ENCODE results near the gene RASSF10.
"Not testable (repeated sequence)": the region's sequence is repeated elsewhere in the genome, so short reads cannot be mapped to it uniquely, and the experiment has no call there.

The RASSF10 gene

DNA sequence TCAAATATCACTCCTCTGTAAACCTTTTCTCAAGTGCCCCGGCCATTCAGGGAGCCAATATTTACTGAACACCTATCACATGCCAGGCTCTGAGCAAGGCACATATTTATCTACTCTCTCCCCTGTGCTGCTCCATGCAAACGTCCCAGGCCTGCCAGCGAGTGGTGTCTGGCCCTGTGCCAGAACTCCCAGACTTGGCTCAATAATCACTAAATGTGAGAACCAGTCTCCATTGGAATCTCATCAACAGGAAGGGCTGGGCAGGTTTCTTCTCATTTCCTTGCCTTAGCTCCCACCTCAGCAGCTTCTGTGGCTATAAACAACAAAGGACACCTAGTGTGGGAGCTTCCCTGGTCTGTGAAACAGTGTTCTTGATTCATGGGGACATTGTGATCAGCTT, 21.7 kb downstream of the RASSF10 start:
- Histone ChIP-seq H3K9me3 (ENCODE audit: low read length) (no peaks in the 10 kb centered on the region), H3K36me3 (ENCODE audit: insufficient read depth, low read length) (no peaks in the 10 kb centered on the region), H3K27ac (ENCODE audit: low read depth, low read length) (no peak overlapping the region), H3K9ac (ENCODE audit: low read length) (no peak overlapping the region), H3K27me3 (ENCODE audit: control insufficient read depth in 1 of 2, insufficient read depth in 2 of 2, low read length in 2 of 2) (no peaks in the 10 kb centered on the region), H3K4me1 (ENCODE audit: insufficient read depth, low read length) (no peaks in the 10 kb centered on the region), H3K4me3 (ENCODE audit: low read depth in 1 of 2, low read length in 2 of 2) (no peak overlapping the region)

DNA sequence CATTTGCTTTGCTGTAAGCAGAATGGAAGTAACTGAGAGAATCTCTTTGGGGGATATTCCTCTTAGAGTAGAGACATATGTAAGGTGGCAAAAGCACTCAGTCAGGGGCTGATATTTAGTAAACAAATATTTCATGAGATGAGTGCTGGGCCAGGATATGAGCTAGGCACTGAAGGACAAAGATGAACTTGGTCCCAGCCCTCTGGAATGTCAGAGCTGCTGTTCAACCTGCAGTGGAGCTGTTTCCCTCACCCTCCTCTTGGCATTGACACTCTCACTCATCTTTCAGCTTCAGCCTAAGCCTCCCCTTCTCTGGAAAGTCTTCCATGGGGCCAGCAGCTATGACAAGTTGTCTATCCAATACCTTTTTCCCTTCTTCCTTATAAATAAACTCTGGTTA, 22.2 kb downstream of the RASSF10 start:
- Histone ChIP-seq H3K27ac (ENCODE audit: low read depth, low read length) (no peak overlapping the region), H3K27me3 (ENCODE audit: control insufficient read depth in 1 of 2, insufficient read depth in 2 of 2, low read length in 2 of 2) (no peaks in the 10 kb centered on the region)

DNA sequence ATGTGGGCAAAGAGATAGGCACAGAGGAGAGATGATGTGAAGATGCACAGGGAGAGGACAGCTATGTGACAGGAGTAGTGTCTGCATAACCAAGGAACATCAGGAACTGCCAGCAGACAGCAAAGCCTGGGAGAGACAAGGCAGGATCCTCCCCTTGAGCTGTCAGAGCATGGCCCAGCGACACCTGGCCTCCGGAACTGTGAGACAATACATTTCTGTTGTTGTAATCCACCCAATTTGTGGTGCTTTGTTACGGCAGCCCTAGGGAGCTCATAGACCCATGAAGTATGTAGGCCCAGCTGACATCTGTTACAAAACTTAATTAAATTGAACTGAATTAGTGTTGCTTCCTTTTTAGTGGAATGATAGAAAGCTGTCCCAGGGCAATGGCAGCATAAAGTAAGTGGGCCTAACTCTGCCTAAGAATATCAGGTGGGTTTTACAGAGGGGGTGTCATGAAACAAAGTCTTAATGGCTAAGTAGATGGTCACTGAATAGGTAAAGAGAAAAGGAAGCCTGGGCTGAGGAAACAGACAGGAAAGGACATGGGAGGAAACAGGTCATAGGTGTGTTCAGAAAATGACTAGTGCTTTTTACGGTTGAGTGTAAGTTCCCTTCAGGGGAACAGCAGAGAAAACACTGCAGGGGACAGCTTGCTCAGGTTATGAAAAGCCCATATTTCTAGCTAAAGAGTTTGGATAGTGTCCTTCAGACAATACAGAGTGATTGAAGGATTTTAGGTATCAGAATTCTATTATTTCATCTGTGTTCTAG, 24.8 kb downstream of the RASSF10 start:
- Histone ChIP-seq H3K9ac (ENCODE audit: low read length) (no peak overlapping the region), H3K36me3 (ENCODE audit: insufficient read depth, low read length) (no peaks in the 10 kb centered on the region), H3K9me3 (ENCODE audit: low read length) (no peaks in the 10 kb centered on the region), H3K4me1 (ENCODE audit: insufficient read depth, low read length) (no peaks in the 10 kb centered on the region), H3K27me3 (ENCODE audit: control insufficient read depth in 1 of 2, insufficient read depth in 2 of 2, low read length in 2 of 2) (no peaks in the 10 kb centered on the region), H3K4me3 (ENCODE audit: low read depth in 1 of 2, low read length in 2 of 2) (no peak overlapping the region), H3K27ac (ENCODE audit: low read depth, low read length) (no peak overlapping the region)

More for the DNA sequence above, 22.2 kb downstream of the RASSF10 start:
- Histone ChIP-seq H3K9me3 (ENCODE audit: low read length) (no peaks in the 10 kb centered on the region), H3K4me3 (ENCODE audit: low read depth in 1 of 2, low read length in 2 of 2) (no peak overlapping the region), H3K4me1 (ENCODE audit: insufficient read depth, low read length) (no peaks in the 10 kb centered on the region), H3K9ac (ENCODE audit: low read length) (no peak overlapping the region), H3K36me3 (ENCODE audit: insufficient read depth, low read length) (no peaks in the 10 kb centered on the region)

DNA sequence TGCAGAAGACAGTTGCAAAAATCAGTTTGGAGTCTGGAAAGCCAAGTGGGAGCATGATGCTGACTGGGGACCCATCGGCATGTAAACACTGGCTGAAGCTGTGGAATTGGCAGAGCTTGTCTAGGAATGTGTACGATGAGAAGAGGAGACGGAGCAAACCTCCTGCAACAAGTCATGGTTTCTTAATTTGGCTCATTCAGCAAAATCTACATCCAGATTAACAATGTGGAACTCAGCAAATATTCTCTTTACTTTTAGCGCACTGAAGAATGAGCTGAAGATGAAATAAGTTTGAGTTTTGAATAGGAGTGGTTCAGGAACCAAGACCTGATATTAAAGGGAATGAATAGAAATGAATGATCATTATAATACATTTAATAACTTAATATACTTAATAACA, 26.6 kb downstream of the RASSF10 start:
- Histone ChIP-seq H3K9me3 (ENCODE audit: low read length) (no peaks in the 10 kb centered on the region), H3K36me3 (ENCODE audit: insufficient read depth, low read length) (no peaks in the 10 kb centered on the region)

DNA sequence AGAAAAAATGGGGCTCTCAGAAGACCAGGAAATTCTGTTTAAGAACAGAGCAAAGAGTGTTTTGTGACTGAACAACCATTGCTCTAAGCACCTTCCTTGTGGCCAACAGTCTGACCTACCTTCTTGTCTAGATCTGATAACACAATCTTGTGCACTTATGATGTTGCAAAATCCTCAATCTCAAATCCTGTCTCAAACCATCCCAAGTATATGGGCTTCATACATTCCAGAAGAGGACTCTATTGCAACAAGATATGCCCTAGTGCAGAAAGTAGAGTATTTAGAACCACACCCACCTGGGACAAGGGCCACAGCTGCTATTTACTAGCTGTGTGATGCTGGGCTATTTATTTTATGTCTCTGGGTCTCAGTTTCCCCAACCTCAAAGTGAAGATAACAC, 27.1 kb downstream of the RASSF10 start:
- Histone ChIP-seq H3K4me1 (ENCODE audit: insufficient read depth, low read length) (no peaks in the 10 kb centered on the region), H3K4me3 (ENCODE audit: low read depth in 1 of 2, low read length in 2 of 2) (no peak overlapping the region), H3K27ac (ENCODE audit: low read depth, low read length) (no peak overlapping the region), H3K36me3 (ENCODE audit: insufficient read depth, low read length) (no peaks in the 10 kb centered on the region), H3K9me3 (ENCODE audit: low read length) (no peaks in the 10 kb centered on the region), H3K27me3 (ENCODE audit: control insufficient read depth in 1 of 2, insufficient read depth in 2 of 2, low read length in 2 of 2) (no peaks in the 10 kb centered on the region), H3K9ac (ENCODE audit: low read length) (no peak overlapping the region)

More for the DNA sequence above, 26.6 kb downstream of the RASSF10 start:
- Histone ChIP-seq H3K4me3 (ENCODE audit: low read depth in 1 of 2, low read length in 2 of 2) (no peak overlapping the region), H3K9ac (ENCODE audit: low read length) (no peak overlapping the region), H3K27ac (ENCODE audit: low read depth, low read length) (no peak overlapping the region), H3K4me1 (ENCODE audit: insufficient read depth, low read length) (no peaks in the 10 kb centered on the region), H3K27me3 (ENCODE audit: control insufficient read depth in 1 of 2, insufficient read depth in 2 of 2, low read length in 2 of 2) (no peaks in the 10 kb centered on the region)

DNA sequence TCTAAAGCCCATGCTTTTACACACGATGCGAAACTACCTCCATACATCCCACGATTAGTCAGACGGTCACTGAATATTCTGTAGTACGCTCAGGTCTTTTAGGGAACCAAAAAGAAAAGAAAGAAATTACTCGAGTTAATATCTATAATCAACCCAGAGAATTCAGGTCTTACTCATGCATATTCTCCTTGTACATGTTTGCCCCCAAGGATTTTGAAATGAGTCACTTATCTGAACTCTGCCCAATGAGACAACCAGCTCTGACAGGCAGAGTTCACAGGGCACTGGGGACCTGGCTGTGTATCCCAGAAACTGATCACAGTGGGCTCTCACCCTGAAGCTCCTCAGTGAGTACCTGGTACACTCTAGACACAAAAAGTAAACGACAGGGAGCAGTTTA, 29.2 kb downstream of the RASSF10 start:
- H3K36me3 ChIP-seq (ENCODE audit: insufficient read depth, low read length), result no peaks in the 10 kb centered on the region
- H3K9ac ChIP-seq (ENCODE audit: low read length), result no peak overlapping the region
- no peaks in the 10 kb centered on the region for H3K4me1 ChIP-seq (ENCODE audit: insufficient read depth, low read length)
- no peaks in the 10 kb centered on the region for H3K9me3 ChIP-seq (ENCODE audit: low read length)
- no peak overlapping the region for H3K27ac ChIP-seq (ENCODE audit: low read depth, low read length)
- no peak overlapping the region for H3K4me3 ChIP-seq (ENCODE audit: low read depth in 1 of 2, low read length in 2 of 2)
- no peaks in the 10 kb centered on the region for H3K27me3 ChIP-seq (ENCODE audit: control insufficient read depth in 1 of 2, insufficient read depth in 2 of 2, low read length in 2 of 2)

DNA sequence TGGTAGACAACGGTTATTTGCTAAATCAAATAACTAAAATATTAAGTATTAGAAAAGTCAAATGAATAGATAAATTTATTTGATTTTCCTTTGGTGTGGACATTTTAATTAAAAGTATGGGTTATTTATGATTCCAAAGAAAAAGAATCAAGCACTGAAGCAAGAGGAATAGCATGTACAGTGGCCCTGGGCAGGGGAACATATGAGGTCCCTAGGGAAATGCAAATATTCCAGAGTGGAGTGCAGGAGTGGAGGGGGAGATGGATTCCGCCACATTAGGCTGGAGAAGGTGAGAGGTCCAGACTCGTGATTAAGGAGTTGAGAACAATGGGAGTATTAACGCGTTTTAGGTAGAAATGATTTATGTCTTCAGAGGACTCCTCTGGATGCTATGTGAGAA, 30.0 kb downstream of the RASSF10 start:
- Histone ChIP-seq H3K36me3 (ENCODE audit: insufficient read depth, low read length) (no peaks in the 10 kb centered on the region), H3K27me3 (ENCODE audit: control insufficient read depth in 1 of 2, insufficient read depth in 2 of 2, low read length in 2 of 2) (no peaks in the 10 kb centered on the region), H3K9ac (ENCODE audit: low read length) (no peak overlapping the region), H3K9me3 (ENCODE audit: low read length) (no peaks in the 10 kb centered on the region), H3K4me3 (ENCODE audit: low read depth in 1 of 2, low read length in 2 of 2) (no peak overlapping the region), H3K4me1 (ENCODE audit: insufficient read depth, low read length) (no peaks in the 10 kb centered on the region), H3K27ac (ENCODE audit: low read depth, low read length) (no peak overlapping the region)

DNA sequence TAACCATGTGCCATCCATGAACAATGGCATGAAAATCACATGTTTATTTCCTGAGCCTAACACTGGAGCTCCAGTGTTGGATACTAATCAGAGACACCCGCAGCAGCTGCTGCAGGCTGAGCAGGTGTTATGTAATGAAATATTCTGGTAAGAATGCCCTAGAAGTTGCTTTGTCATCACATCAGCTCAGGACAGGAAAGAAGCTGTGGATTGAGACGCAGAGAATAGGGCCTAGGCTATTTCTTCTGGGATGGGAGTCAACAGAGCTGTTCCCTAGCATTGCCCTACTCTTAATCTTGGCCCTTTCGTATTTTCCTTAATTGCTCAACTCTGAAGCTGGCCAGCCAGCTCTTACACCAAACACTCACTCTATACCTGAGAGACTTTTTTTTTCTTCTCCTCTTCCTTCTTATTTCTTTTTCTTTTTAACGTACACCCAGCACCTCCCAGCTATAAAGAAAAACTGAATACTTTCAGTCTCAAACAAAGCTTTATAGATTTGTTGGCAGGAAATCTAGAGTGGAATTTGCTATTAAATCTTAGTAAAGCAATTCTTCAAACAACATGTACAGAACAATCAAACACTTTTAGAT, 31.9 kb downstream of the RASSF10 start:
- Histone ChIP-seq H3K27ac (ENCODE audit: low read depth, low read length) (no peak overlapping the region), H3K36me3 (ENCODE audit: insufficient read depth, low read length) (no peaks in the 10 kb centered on the region), H3K9me3 (ENCODE audit: low read length) (no peaks in the 10 kb centered on the region), H3K9ac (ENCODE audit: low read length) (no peak overlapping the region), H3K4me1 (ENCODE audit: insufficient read depth, low read length) (no peaks in the 10 kb centered on the region), H3K27me3 (ENCODE audit: control insufficient read depth in 1 of 2, insufficient read depth in 2 of 2, low read length in 2 of 2) (no peaks in the 10 kb centered on the region), H3K4me3 (ENCODE audit: low read depth in 1 of 2, low read length in 2 of 2) (no peak overlapping the region)

DNA sequence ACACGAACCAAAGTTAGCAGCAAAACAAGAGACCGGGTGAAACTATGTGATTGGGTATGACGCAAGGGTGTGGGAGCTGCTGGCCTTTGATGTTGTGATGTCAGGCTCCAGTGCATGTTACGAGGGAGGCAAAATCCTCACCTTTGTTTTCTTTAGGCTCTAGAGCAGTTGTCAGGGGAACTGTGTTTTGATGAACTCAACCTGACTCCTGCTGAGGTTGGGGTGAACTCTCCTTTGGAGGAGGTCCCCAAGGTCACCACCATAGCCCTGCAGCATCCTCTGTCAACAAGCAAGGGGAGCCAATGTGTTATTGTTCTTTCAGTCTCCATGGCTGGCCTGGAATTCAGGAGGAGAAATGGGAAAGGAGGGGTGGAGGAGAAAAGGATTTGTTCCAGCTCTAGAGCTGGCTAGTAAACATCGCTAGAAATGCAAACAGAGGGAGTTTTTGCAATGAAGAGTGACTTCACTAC, 33.8 kb downstream of the RASSF10 start:
- no peak overlapping the region for H3K9ac ChIP-seq (ENCODE audit: low read length)
- no peaks in the 10 kb centered on the region for H3K36me3 ChIP-seq (ENCODE audit: insufficient read depth, low read length)
- H3K27me3 ChIP-seq (ENCODE audit: control insufficient read depth in 1 of 2, insufficient read depth in 2 of 2, low read length in 2 of 2), result no peaks in the 10 kb centered on the region
- no peak overlapping the region for H3K27ac ChIP-seq (ENCODE audit: low read depth, low read length)
- no peaks in the 10 kb centered on the region for H3K9me3 ChIP-seq (ENCODE audit: low read length)
- H3K4me3 ChIP-seq (ENCODE audit: low read depth in 1 of 2, low read length in 2 of 2), result no peak overlapping the region
- H3K4me1 ChIP-seq (ENCODE audit: insufficient read depth, low read length), result no peaks in the 10 kb centered on the region

DNA sequence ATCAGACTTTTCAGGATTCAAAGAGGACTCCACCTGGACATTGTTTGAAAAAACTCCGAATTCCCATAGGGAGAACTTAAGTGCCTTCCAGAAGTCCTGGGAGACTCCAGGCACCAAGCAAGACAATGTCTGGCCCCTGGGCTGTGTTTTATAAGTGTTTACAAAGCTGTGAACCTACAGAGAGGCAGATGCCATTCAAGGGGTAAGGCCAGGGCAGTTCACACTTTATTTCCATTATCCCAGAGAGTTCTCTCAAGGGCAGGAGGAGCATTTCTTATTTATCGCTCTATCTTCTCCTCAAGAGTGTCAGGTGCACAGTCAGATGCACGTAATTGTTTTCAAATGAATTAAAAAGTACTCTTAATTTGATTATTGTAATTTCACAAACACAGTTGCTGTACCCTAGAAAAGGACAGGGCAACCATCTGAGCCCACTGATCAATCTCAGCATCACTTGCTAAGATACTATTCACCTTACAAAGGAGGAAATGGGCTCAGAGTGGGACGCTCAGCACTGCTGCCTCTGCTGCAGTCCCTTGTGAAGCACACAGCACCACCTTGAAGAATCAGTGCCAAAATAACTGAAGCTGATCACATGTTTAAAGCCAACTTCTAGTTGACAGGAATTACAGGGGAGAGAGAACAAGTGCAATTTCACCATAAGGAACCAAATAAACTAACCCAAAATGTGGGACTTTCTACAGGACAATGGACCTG, 35.0 kb downstream of the RASSF10 start:
- Histone ChIP-seq H3K4me3 (ENCODE audit: low read depth in 1 of 2, low read length in 2 of 2) (no peak overlapping the region), H3K4me1 (ENCODE audit: insufficient read depth, low read length) (no peaks in the 10 kb centered on the region), H3K27ac (ENCODE audit: low read depth, low read length) (no peak overlapping the region), H3K36me3 (ENCODE audit: insufficient read depth, low read length) (no peaks in the 10 kb centered on the region), H3K27me3 (ENCODE audit: control insufficient read depth in 1 of 2, insufficient read depth in 2 of 2, low read length in 2 of 2) (no peaks in the 10 kb centered on the region), H3K9me3 (ENCODE audit: low read length) (no peaks in the 10 kb centered on the region), H3K9ac (ENCODE audit: low read length) (no peak overlapping the region)

DNA sequence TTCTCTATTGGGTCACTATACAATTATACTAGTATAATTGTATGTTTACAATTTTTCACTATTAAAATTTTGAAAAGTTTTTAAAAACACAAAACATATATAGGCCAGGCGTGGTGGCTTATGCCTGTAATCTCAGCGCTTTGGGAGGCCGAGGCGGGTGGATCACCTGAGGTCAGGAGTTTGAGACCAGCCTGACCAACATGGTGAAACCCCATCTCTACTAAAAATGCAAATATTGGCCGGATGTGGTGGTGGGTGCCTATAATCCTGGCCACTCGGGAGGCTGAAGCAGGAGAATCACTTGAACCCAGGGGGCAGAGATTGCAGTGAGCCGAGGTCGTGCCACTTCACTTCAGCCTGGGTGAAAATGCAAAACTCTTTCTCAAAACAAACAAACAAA, 36.0 kb downstream of the RASSF10 start:
- H3K4me3 ChIP-seq (ENCODE audit: low read depth in 1 of 2, low read length in 2 of 2); H3K9ac ChIP-seq (ENCODE audit: low read length); H3K9me3 ChIP-seq (ENCODE audit: low read length); H3K27me3 ChIP-seq (ENCODE audit: control insufficient read depth in 1 of 2, insufficient read depth in 2 of 2, low read length in 2 of 2); H3K4me1 ChIP-seq (ENCODE audit: insufficient read depth, low read length); H3K36me3 ChIP-seq (ENCODE audit: insufficient read depth, low read length); H3K27ac ChIP-seq (ENCODE audit: low read depth, low read length): not testable (repeated sequence)

All from muscle layer of colon (tissue), 2 donors.